Liver (tissue), 9 donors: ENCODE measurements around the gene CHP1. TPM values are rescaled to one million over a fixed set of nuclear protein-coding genes. Genes with fewer than 3 reads are reported as not detected.

Experiments
- DNase-seq: peaks from one replicate; pipeline ENCODE4 v3.0.0-alpha.2; 2017; ENCODE audit warnings: low spot score
- H3K27ac ChIP-seq, 2 donors: one replicate each; pipeline ENCODE4 v1.7.0; 2013; ENCODE audit warnings: inconsistent platforms in 2 of 2, low read length in 2 of 2, control low read depth in 1 of 2, low read depth in 1 of 2, mild to moderate bottlenecking in 1 of 2
- H3K27me3 ChIP-seq, 4 donors: one replicate each; pipeline versions ENCODE4 v1.6.1 to v1.7.0; 2013; ENCODE audit warnings: low read length in 3 of 4, inconsistent platforms in 1 of 4, mild to moderate bottlenecking in 1 of 4, moderate library complexity in 1 of 4; ENCODE audit not compliant: control insufficient read depth in 4 of 4, insufficient read depth in 4 of 4
- H3K36me3 ChIP-seq, 4 donors: one replicate each; pipeline versions ENCODE4 v1.6.1 to v1.7.0; 2013; ENCODE audit warnings: low read length in 3 of 4, mild to moderate bottlenecking in 3 of 4, low read depth in 1 of 4, moderate library complexity in 1 of 4; ENCODE audit not compliant: control insufficient read depth in 4 of 4, insufficient read depth in 3 of 4
- H3K4me1 ChIP-seq, 4 donors: one replicate each; pipeline versions ENCODE4 v1.6.1 to v1.7.0; 2013; ENCODE audit warnings: low read length in 3 of 4, mild to moderate bottlenecking in 3 of 4, moderate library complexity in 1 of 4; ENCODE audit not compliant: control insufficient read depth in 4 of 4, insufficient read depth in 4 of 4
- H3K4me3 ChIP-seq, 3 donors: one replicate each; pipeline versions ENCODE4 v1.6.1 to v1.7.0; 2013; ENCODE audit warnings: low read length in 3 of 3, control low read depth in 1 of 3, low read depth in 1 of 3, mild to moderate bottlenecking in 1 of 3
- H3K9ac ChIP-seq, 2 donors: one replicate each; pipeline ENCODE4 v1.7.0; 2013; ENCODE audit warnings: low read length in 2 of 2, mild to moderate bottlenecking in 2 of 2, moderate library complexity in 2 of 2, control low read depth in 1 of 2, low read depth in 1 of 2
- H3K9me3 ChIP-seq, 4 donors: one replicate each; pipeline versions ENCODE4 v1.6.1 to v1.7.0; 2013; ENCODE audit warnings: low read length in 3 of 4; ENCODE audit not compliant: control insufficient read depth in 4 of 4
- EGR1 ChIP-seq, 2 donors: IDR thresholded peaks; 2 replicates each; pipeline ENCODE4 v1.6.1; 2016 to 2018; ENCODE audit warnings: antibody characterized with exemption in 2 of 2, low read depth in 2 of 2
- FOXA2 ChIP-seq: IDR thresholded peaks from 2 replicates; pipeline ENCODE4 v1.6.1; 2016; ENCODE audit warnings: antibody characterized with exemption
- GABPA ChIP-seq, 2 donors: IDR thresholded peaks in 1 of 2; conservative IDR thresholded peaks in 1 of 2; 2 replicates each; pipeline ENCODE4 v1.6.1; 2016; ENCODE audit warnings: antibody characterized with exemption in 2 of 2, mild to moderate bottlenecking in 1 of 2, moderate library complexity in 1 of 2
- HNF4A ChIP-seq, 2 donors: conservative IDR thresholded peaks; 2 replicates each; pipeline ENCODE4 v1.6.1; 2016; ENCODE audit warnings: antibody characterized with exemption in 2 of 2, mild to moderate bottlenecking in 2 of 2
- HNF4G ChIP-seq: IDR thresholded peaks from 2 replicates; pipeline ENCODE4 v1.6.1; 2016; ENCODE audit warnings: antibody characterized with exemption
- NR2F2 ChIP-seq: IDR thresholded peaks from 2 replicates; pipeline ENCODE4 v1.6.1; 2016; ENCODE audit warnings: antibody characterized with exemption
- RAD21 ChIP-seq, 2 donors: IDR thresholded peaks; 2 replicates each; pipeline ENCODE4 v1.6.1; 2016; ENCODE audit warnings: antibody characterized with exemption in 2 of 2, mild to moderate bottlenecking in 2 of 2
- RXRA ChIP-seq, 2 donors: IDR thresholded peaks; 2 replicates each; pipeline ENCODE4 v1.6.1; 2017 to 2018; ENCODE audit warnings: antibody characterized with exemption in 2 of 2, mild to moderate bottlenecking in 1 of 2
- TAF1 ChIP-seq: conservative IDR thresholded peaks from 2 replicates; pipeline ENCODE4 v1.6.1; 2016; ENCODE audit warnings: antibody characterized with exemption, mild to moderate bottlenecking
- YY1 ChIP-seq: IDR thresholded peaks from 2 replicates; pipeline ENCODE4 v1.6.1; 2016; ENCODE audit warnings: antibody characterized with exemption, mild to moderate bottlenecking
- WGBS: extraction: QIAGEN DNeasy Blood & Tissue Kit; methylation state at CpG from one replicate; pipeline ENCODE4 v1.1.7; 2013; 5-methylcytosine and 5-hydroxymethylcytosine counted together
- polyA plus RNA-seq, 2 donors: library from polyadenylated mRNA; stranded (reverse) in 1 of 2; unstranded in 1 of 2; fragments of 200-250 nt in 1 of 2; fragments of >200 nt in 1 of 2; fragmentation: Nextera tagmentation in 1 of 2; extraction: Ambion mirVana in 1 of 2; gene quantifications; one replicate each; pipeline versions ENCODE4 v1.2.1 to v1.2.3, GENCODE V29; 2013 to 2015
- total RNA-seq, 2 donors: library from RNA; depleted of rRNA; stranded (reverse); fragments of >200 nt; gene quantifications; one replicate each; pipeline ENCODE4 v1.2.3, GENCODE V29; 2014
- TF ChIP-seq, protein P1 (sequence below): fragments of 150-350 bp; IDR thresholded peaks from 2 replicates; pipeline ENCODE4 v1.5.1; 2017; ENCODE audit warnings: improper control_type of control experiment, low read depth, low read length; ENCODE audit not compliant: missing input control
- TF ChIP-seq, protein P2 (sequence below): IDR thresholded peaks from 2 replicates; pipeline ENCODE4 v1.6.1; 2016; ENCODE audit warnings: antibody characterized with exemption
- TF ChIP-seq, protein P3 (sequence below): IDR thresholded peaks from 2 replicates; pipeline ENCODE4 v1.6.1; 2016; ENCODE audit warnings: antibody characterized with exemption
- TF ChIP-seq, protein P4 (sequence below): IDR thresholded peaks from 2 replicates; pipeline ENCODE4 v1.6.1; 2016; ENCODE audit warnings: antibody characterized with exemption
- TF ChIP-seq, protein P5 (sequence below): IDR thresholded peaks from 2 replicates; pipeline ENCODE4 v1.6.1; 2016; ENCODE audit warnings: antibody characterized with exemption, mild to moderate bottlenecking
- donor health status: healthy.
- donor health status: healthy.
- donor health status: healthy.
- donor health status: healthy.
- donor health status: healthy.

CHP1 gene
- total and polyA plus RNA-seq, 4 donors, result 87.4 to 162 (median 117) TPM

DNA sequence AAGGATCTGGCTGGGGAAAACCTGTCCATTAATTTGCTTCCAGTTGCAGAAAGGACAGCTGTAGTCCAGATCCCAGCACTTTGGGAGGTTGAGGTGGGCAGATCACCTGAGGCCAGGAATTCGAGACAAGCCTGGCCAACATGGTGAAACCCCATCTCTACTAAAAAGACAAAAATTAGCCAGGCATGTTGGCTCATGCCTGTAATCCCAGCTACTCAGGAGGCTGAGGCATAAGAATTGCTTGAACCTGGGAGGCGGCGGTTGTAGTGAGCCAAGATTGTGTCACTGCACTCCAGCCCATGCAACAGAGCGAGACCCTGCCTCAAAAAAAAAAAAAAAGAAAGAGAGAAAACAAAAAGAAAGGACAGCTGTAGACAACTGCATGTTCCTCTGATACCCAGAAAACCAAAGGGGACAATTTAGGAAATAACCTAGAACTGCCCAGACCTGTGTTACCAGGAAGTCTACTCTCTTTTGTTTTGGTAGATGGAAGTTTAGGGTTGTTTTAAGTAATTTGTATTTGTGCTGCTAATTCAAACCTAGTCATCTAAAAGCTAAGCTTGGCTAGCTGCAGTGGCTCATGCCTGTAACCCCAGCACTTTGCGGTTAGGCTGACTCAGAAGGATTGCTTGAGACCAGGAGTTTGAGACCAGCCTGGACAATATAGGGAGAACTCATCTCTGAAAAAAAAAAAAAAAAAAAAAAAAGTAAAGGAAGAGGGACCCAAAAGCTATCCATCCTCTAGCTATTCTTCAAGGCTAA, 23.2 kb upstream of the CHP1 start (continued):
- TF ChIP-seq, protein P1, sequence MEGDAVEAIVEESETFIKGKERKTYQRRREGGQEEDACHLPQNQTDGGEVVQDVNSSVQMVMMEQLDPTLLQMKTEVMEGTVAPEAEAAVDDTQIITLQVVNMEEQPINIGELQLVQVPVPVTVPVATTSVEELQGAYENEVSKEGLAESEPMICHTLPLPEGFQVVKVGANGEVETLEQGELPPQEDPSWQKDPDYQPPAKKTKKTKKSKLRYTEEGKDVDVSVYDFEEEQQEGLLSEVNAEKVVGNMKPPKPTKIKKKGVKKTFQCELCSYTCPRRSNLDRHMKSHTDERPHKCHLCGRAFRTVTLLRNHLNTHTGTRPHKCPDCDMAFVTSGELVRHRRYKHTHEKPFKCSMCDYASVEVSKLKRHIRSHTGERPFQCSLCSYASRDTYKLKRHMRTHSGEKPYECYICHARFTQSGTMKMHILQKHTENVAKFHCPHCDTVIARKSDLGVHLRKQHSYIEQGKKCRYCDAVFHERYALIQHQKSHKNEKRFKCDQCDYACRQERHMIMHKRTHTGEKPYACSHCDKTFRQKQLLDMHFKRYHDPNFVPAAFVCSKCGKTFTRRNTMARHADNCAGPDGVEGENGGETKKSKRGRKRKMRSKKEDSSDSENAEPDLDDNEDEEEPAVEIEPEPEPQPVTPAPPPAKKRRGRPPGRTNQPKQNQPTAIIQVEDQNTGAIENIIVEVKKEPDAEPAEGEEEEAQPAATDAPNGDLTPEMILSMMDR, result no peak
- TF ChIP-seq, protein P2, sequence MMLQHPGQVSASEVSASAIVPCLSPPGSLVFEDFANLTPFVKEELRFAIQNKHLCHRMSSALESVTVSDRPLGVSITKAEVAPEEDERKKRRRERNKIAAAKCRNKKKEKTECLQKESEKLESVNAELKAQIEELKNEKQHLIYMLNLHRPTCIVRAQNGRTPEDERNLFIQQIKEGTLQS, result no peak
- TF ChIP-seq HNF4G (no peak), RAD21 (IDR thresholded peaks at IDR 0.05) (no peak), EGR1 (IDR thresholded peaks at IDR 0.05; ENCODE audit: low read depth in 2 of 2) (no peak), HNF4A (conservative IDR thresholded peaks at IDR 0.05) (no peak), GABPA (IDR thresholded peaks at IDR 0.05 in 1 of 2, conservative IDR thresholded peaks at IDR 0.05 in 1 of 2) (no peak), TAF1 (no peak), YY1 (no peak)

DNA sequence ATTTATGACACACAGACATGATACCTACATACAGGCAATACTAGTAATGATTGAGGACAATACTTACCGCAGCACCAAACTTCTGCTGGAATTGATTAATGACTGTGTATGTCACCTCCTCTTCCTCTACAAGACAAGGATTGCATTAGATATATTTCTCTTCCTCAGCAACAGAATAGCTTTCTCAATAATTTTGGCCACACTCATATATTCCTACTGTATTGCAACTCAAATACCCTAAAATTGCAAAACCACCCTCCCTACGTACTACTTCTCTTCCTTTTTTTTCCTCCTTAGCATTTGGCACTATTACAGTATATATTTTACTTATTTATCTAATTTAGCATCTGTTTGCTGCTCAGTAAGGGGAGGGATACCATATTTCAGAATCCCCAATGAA, 15.4 kb upstream of the CHP1 start:
- H3K4me1 ChIP-seq, result no peaks in the 10 kb centered on the region
- no peaks in the 10 kb centered on the region for H3K36me3 ChIP-seq
- no peaks in the 10 kb centered on the region for H3K27me3 ChIP-seq
- H3K27ac ChIP-seq, result no peak overlapping the region
- DNase-seq, result no peak
- H3K9ac ChIP-seq, result no peak overlapping the region
- no peak for TF ChIP-seq RXRA (IDR thresholded peaks at IDR 0.05)
- TF ChIP-seq HNF4A (conservative IDR thresholded peaks at IDR 0.05), result no peak
- TF ChIP-seq NR2F2, result no peak
- TF ChIP-seq, protein P3, sequence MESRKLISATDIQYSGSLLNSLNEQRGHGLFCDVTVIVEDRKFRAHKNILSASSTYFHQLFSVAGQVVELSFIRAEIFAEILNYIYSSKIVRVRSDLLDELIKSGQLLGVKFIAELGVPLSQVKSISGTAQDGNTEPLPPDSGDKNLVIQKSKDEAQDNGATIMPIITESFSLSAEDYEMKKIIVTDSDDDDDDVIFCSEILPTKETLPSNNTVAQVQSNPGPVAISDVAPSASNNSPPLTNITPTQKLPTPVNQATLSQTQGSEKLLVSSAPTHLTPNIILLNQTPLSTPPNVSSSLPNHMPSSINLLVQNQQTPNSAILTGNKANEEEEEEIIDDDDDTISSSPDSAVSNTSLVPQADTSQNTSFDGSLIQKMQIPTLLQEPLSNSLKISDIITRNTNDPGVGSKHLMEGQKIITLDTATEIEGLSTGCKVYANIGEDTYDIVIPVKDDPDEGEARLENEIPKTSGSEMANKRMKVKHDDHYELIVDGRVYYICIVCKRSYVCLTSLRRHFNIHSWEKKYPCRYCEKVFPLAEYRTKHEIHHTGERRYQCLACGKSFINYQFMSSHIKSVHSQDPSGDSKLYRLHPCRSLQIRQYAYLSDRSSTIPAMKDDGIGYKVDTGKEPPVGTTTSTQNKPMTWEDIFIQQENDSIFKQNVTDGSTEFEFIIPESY, result no peak
- TF ChIP-seq FOXA2, result no peak
- TF ChIP-seq, protein P1, result no peak
- TF ChIP-seq GABPA (IDR thresholded peaks at IDR 0.05 in 1 of 2, conservative IDR thresholded peaks at IDR 0.05 in 1 of 2), result no peak
- TF ChIP-seq, protein P2, result no peak
- TF ChIP-seq YY1, result no peak
- TF ChIP-seq, protein P4, sequence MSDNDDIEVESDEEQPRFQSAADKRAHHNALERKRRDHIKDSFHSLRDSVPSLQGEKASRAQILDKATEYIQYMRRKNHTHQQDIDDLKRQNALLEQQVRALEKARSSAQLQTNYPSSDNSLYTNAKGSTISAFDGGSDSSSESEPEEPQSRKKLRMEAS, result no peak
- TF ChIP-seq, protein P5, sequence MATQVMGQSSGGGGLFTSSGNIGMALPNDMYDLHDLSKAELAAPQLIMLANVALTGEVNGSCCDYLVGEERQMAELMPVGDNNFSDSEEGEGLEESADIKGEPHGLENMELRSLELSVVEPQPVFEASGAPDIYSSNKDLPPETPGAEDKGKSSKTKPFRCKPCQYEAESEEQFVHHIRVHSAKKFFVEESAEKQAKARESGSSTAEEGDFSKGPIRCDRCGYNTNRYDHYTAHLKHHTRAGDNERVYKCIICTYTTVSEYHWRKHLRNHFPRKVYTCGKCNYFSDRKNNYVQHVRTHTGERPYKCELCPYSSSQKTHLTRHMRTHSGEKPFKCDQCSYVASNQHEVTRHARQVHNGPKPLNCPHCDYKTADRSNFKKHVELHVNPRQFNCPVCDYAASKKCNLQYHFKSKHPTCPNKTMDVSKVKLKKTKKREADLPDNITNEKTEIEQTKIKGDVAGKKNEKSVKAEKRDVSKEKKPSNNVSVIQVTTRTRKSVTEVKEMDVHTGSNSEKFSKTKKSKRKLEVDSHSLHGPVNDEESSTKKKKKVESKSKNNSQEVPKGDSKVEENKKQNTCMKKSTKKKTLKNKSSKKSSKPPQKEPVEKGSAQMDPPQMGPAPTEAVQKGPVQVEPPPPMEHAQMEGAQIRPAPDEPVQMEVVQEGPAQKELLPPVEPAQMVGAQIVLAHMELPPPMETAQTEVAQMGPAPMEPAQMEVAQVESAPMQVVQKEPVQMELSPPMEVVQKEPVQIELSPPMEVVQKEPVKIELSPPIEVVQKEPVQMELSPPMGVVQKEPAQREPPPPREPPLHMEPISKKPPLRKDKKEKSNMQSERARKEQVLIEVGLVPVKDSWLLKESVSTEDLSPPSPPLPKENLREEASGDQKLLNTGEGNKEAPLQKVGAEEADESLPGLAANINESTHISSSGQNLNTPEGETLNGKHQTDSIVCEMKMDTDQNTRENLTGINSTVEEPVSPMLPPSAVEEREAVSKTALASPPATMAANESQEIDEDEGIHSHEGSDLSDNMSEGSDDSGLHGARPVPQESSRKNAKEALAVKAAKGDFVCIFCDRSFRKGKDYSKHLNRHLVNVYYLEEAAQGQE, result no peak
- TF ChIP-seq TAF1, result no peak
- TF ChIP-seq HNF4G, result no peak
- 79% methylated on average over 2 of the region's 2 CpGs for WGBS
- H3K4me3 ChIP-seq, result no peak overlapping the region
- H3K9me3 ChIP-seq, result no peaks in the 10 kb centered on the region
